ENCODE measurements around the gene LBX1. TPM values are rescaled to one million over a fixed set of nuclear protein-coding genes. Genes with fewer than 3 reads are reported as not detected.

The LBX1 gene, protein sequence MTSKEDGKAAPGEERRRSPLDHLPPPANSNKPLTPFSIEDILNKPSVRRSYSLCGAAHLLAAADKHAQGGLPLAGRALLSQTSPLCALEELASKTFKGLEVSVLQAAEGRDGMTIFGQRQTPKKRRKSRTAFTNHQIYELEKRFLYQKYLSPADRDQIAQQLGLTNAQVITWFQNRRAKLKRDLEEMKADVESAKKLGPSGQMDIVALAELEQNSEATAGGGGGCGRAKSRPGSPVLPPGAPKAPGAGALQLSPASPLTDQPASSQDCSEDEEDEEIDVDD
- 0.13 TPM for polyA plus RNA-seq (2013, experiment 1 of 4)
- polyA plus RNA-seq (2013, experiment 2 of 4) = 0.09 TPM
- polyA plus RNA-seq (2013, experiment 3 of 4) = 0.16 TPM
- polyA plus RNA-seq (2013, experiment 4 of 4) = 0.20 TPM

DNA sequence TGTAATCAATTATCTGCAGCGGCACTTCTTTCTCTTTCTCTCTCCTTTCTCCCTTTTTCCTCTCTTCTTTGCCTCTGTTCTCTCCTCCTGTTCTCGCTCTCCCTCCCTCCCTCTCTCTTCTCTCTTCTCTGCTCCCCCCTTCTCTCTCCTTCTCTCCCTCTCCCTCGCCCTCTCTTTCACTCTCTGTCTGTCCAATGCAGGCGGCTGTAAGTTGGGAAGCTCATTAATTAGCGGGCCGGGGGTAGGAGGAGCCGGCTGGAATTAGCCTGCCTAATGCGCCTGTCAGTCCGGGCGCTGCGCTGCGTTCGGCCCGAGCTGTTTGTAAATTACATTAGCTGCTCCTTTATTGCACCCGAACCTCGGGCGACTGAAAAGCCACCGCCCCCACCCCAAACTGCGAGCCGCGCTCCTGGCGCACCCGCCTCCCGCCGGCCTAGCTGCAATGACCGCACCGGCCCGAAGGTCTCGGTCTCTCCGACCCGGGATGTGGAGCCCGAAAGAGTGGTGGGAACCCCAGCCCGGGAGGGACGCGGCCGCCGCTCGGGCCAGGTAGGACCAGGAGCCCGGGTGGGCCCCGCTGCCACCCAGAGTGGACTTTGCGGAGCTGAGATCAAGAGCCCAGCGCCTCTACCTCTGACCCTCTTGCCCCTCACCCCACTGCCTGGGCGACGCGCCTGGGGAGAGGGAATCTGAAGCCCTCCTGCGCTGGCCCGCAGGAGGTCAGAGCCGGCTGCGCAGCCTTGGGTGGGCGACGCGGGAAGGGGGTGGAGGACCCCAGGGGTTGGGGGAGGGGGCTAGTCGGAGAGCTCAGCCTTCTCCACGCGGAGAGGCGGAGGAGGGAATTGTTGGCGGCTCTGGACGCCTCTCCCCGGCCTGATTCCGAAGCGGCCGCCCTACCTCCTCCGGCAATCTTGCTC, at the start of gene LBX1:
TSS of gene LBX1 (minus strand) at position 198 of the 917 bp plus-strand sequence. CDS start 648 bp downstream, outside the sequence.
- H3K4me3 ChIP-seq (ENCODE audit: insufficient read depth, low read depth, low read length) = no peak within 1 kb of the TSS
- no peak within 1 kb of the TSS for H3K27ac ChIP-seq (ENCODE audit: insufficient read depth, low read depth, low read length, poor library complexity, severe bottlenecking)
- 1% methylated on average over 63 of the region's 63 CpGs for WGBS, 2 experiments

DNA sequence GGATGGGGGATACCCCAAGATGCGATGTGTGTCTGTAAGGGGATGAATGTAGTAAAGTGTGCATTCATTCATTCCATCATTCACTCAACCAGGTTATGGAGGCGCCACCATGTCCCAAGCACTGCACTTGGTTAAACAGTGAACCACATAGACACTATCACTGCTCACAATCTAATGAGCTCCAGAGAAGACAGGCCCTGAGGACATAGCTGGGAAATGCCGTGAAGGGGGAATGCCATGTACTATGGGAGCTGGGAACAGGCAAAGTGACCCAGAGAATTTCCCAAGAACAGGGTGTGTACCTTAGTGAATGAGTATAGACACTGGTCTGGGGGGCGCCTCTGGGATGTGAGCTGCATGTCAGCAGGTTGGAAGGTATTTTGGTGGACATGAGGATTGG, 44.5 kb upstream of the LBX1 start:
- H3K4me1 ChIP-seq (ENCODE audit: control insufficient read depth, insufficient read depth, low read length) = no peaks in the 10 kb centered on the region
- WGBS, 2 experiments = 94 to 98% methylated on average over 3 of the region's 4 CpGs
- no peaks in the 10 kb centered on the region for H3K36me3 ChIP-seq (ENCODE audit: control insufficient read depth, insufficient read depth, low read length)
- H3K27me3 ChIP-seq (ENCODE audit: control insufficient read depth, insufficient read depth, low read length, poor library complexity, severe bottlenecking) = peaks cover 32% of the 10 kb centered on the region
- H3K27ac ChIP-seq (ENCODE audit: insufficient read depth, low read depth, low read length, poor library complexity, severe bottlenecking) = no peak overlapping the region
- H3K9me3 ChIP-seq (ENCODE audit: control insufficient read depth, low read length) = no peaks in the 10 kb centered on the region
- H3K4me3 ChIP-seq (ENCODE audit: insufficient read depth, low read depth, low read length) = no peak overlapping the region

More for the DNA sequence above, at the start of gene LBX1:
- Histone ChIP-seq H3K4me1 (ENCODE audit: control insufficient read depth, insufficient read depth, low read length) (peaks cover 34% of the 10 kb centered on the region), H3K9me3 (ENCODE audit: control insufficient read depth, low read length) (no peaks in the 10 kb centered on the region), H3K36me3 (ENCODE audit: control insufficient read depth, insufficient read depth, low read length) (no peaks in the 10 kb centered on the region), H3K27me3 (ENCODE audit: control insufficient read depth, insufficient read depth, low read length, poor library complexity, severe bottlenecking) (peaks cover 100% of the 10 kb centered on the region)

DNA sequence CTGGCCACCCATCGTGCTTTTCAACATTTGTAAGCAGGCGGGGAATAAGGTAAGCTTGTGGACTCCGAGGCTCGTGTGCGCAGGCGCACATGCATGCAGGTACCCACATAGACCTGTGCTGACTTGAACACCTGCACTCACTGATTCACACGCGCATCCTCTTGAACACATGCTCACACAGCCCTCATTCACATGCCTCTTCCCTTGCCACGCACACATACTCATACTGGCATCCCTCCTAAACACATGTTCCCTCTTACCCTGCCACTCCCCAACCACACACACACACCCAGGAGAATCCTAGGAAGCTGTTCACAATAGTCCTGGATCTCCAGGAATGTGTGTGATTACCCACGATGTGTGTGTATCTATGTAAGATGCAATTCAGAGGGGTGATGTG, 44.1 kb upstream of the LBX1 start:
- Histone ChIP-seq H3K27ac (ENCODE audit: insufficient read depth, low read depth, low read length, poor library complexity, severe bottlenecking) (no peak overlapping the region), H3K4me3 (ENCODE audit: insufficient read depth, low read depth, low read length) (no peak overlapping the region)
- WGBS, 2 experiments = 95% methylated on average over 10 of the region's 10 CpGs

DNA sequence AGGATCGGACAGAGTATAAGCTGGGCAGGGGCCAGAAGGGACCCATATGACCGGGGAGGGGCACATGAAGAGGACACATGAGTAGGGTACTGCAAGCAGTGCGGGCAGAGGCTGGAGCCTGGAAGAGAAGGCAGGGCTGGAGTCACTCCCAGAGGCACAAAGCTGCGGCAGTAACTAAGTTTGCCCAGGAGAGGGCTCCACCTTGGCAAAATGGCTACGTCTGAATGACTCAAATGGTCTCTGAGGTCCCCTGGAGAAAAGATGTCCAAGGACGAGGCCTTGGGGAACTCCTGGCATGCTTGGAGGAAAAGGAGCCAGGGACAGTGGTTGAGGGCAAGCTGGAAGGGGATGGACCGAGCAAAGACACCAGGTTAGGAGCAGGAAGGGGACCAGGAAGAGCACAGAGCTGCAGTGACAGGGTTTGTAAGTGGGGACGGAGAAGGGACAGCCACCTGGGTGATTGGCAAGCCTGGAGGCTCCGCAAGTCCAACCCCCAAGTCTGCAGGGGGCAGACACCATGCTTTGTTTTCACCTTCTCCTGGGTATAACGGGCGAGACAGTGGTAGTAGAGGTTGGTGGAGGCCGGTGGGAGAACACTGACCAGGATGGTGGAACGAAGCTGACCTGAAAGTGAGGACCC, 43.1 kb upstream of the LBX1 start:
- no peaks in the 10 kb centered on the region for H3K9me3 ChIP-seq (ENCODE audit: control insufficient read depth, low read length)
- no peak overlapping the region for H3K27ac ChIP-seq (ENCODE audit: insufficient read depth, low read depth, low read length, poor library complexity, severe bottlenecking)
- H3K4me3 ChIP-seq (ENCODE audit: insufficient read depth, low read depth, low read length) = no peak overlapping the region
- H3K36me3 ChIP-seq (ENCODE audit: control insufficient read depth, insufficient read depth, low read length) = no peaks in the 10 kb centered on the region
- no peaks in the 10 kb centered on the region for H3K4me1 ChIP-seq (ENCODE audit: control insufficient read depth, insufficient read depth, low read length)
- WGBS, 2 experiments = 36 to 41% methylated on average over 12 to 13 of the region's 13 CpGs
- H3K27me3 ChIP-seq (ENCODE audit: control insufficient read depth, insufficient read depth, low read length, poor library complexity, severe bottlenecking) = peaks cover 32% of the 10 kb centered on the region

More for the DNA sequence above, 44.1 kb upstream of the LBX1 start:
- no peaks in the 10 kb centered on the region for H3K9me3 ChIP-seq (ENCODE audit: control insufficient read depth, low read length)
- no peaks in the 10 kb centered on the region for H3K36me3 ChIP-seq (ENCODE audit: control insufficient read depth, insufficient read depth, low read length)
- H3K27me3 ChIP-seq (ENCODE audit: control insufficient read depth, insufficient read depth, low read length, poor library complexity, severe bottlenecking) = peaks cover 32% of the 10 kb centered on the region
- H3K4me1 ChIP-seq (ENCODE audit: control insufficient read depth, insufficient read depth, low read length) = no peaks in the 10 kb centered on the region

DNA sequence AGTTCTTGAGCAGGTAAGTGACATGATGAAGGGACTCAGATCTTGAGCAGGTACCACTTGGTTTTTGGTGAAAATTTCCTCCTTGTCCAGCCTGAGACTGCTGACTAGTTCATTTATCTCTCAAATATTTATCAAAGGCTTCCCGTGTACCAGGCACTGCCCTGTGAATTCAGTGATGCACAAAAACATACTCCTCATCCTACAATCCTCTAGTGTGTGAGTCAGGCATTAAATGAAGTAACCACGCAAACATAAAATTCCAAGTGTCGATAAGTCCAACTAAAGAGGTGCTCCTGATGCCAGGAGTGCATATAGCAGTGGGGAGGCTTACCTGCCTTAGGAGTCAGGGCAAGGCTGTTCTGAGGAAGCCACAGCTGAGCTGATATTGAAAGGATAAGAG, 41.5 kb upstream of the LBX1 start:
- Histone ChIP-seq H3K36me3 (ENCODE audit: control insufficient read depth, insufficient read depth, low read length) (no peaks in the 10 kb centered on the region), H3K27me3 (ENCODE audit: control insufficient read depth, insufficient read depth, low read length, poor library complexity, severe bottlenecking) (peaks cover 19% of the 10 kb centered on the region), H3K4me1 (ENCODE audit: control insufficient read depth, insufficient read depth, low read length) (peaks cover 8% of the 10 kb centered on the region), H3K9me3 (ENCODE audit: control insufficient read depth, low read length) (no peaks in the 10 kb centered on the region), H3K27ac (ENCODE audit: insufficient read depth, low read depth, low read length, poor library complexity, severe bottlenecking) (no peak overlapping the region), H3K4me3 (ENCODE audit: insufficient read depth, low read depth, low read length) (no peak overlapping the region)
- WGBS, 2 experiments = 95 to 96% methylated on average over 3 of the region's 3 CpGs

DNA sequence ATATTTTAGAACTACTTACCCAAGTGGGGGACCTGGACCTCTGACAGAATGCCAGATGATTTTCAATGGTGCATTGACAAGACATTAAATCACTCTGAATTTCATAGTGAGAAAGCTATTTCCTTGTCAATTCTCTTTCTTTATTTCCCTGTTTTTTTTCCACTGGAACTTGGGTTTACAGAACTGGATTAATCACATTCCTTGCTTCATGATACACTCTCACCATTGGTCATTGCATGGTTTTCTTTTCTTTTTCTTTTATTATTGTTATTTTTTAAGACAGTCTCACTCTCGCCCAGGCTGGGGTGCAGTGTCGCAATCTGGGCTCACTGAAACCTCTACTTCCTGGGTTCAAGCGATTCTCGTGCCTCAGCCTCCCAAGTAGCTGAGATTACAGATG, 38.5 kb upstream of the LBX1 start:
- H3K27ac ChIP-seq (ENCODE audit: insufficient read depth, low read depth, low read length, poor library complexity, severe bottlenecking) = no peak overlapping the region
- WGBS, 2 experiments = 91 to 95% methylated on average over 4 of the region's 4 CpGs
- H3K27me3 ChIP-seq (ENCODE audit: control insufficient read depth, insufficient read depth, low read length, poor library complexity, severe bottlenecking) = peaks cover 11% of the 10 kb centered on the region
- H3K9me3 ChIP-seq (ENCODE audit: control insufficient read depth, low read length) = no peaks in the 10 kb centered on the region
- H3K4me3 ChIP-seq (ENCODE audit: insufficient read depth, low read depth, low read length) = no peak overlapping the region
- peaks cover 27% of the 10 kb centered on the region for H3K4me1 ChIP-seq (ENCODE audit: control insufficient read depth, insufficient read depth, low read length)
- H3K36me3 ChIP-seq (ENCODE audit: control insufficient read depth, insufficient read depth, low read length) = no peaks in the 10 kb centered on the region

DNA sequence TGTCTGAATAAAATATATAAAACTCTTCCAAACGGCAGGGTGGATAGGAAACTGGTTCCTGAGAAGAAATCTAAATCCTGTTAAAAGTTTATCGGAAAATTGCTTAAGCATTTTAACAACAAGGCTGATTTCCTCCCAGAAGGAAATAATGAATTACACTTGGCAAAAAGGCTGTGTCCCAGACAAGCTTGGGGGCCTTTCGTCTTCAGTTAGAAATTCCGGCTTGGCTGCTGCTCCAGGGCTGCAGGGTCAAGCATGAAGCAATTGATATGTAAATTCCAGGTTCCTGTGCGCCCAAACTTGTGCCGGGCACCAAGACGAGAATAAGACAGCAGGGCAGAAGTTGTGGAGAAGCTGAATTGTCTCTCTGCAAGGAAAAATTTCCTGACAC, 38.0 kb upstream of the LBX1 start:
- Histone ChIP-seq H3K27ac (ENCODE audit: insufficient read depth, low read depth, low read length, poor library complexity, severe bottlenecking) (no peak overlapping the region), H3K27me3 (ENCODE audit: control insufficient read depth, insufficient read depth, low read length, poor library complexity, severe bottlenecking) (peaks cover 10% of the 10 kb centered on the region), H3K4me3 (ENCODE audit: insufficient read depth, low read depth, low read length) (no peak overlapping the region), H3K4me1 (ENCODE audit: control insufficient read depth, insufficient read depth, low read length) (peaks cover 31% of the 10 kb centered on the region), H3K9me3 (ENCODE audit: control insufficient read depth, low read length) (no peaks in the 10 kb centered on the region), H3K36me3 (ENCODE audit: control insufficient read depth, insufficient read depth, low read length) (no peaks in the 10 kb centered on the region)
- 31 to 33% methylated on average over 7 of the region's 7 CpGs for WGBS, 2 experiments

DNA sequence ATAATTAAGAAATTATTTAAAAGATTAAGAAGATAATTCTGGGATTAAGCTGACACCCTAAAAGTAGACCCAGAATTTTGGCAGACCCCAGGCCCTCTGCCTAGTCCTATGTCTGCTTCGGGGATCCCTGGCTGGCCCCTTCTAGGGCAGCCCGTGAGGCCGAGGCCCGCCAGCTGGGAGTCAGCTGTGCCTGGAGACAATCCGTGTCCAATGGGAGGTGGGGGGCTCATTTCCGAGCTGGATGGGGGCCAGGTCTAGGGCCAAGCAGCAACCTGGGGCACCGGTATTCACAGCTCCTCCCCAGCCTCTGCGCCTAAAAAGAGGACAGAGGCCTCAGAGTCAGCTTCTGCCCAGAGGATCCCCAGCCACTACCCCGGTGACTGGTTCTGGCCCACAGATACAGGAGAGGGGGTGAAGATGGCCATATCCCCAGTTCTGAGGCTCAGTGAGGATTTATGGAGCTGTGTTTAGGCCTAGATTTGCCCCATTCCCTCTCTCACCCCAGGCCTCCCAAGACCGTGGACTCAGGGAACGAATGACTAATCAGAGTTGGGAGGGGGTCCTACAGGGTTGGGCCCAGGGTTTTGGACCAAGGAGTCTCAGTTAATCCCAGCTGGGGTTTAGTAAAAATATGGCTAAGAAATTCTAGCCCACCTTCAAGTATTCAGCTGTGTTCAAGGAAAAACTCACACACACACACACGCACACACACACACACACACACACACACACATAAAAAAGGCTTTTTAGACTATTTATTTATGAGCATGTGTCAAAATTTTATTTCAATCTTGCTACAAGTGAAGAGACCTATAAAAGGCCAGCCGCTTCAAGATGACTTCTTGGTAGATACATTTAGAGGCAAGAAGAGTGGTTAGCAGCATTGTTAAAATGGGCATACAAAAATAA, 37.4 kb upstream of the LBX1 start:
- H3K27ac ChIP-seq (ENCODE audit: insufficient read depth, low read depth, low read length, poor library complexity, severe bottlenecking) = no peak overlapping the region
- H3K9me3 ChIP-seq (ENCODE audit: control insufficient read depth, low read length) = no peaks in the 10 kb centered on the region
- WGBS, 2 experiments = 70 to 74% methylated on average over 12 of the region's 13 CpGs
- H3K4me3 ChIP-seq (ENCODE audit: insufficient read depth, low read depth, low read length) = no peak overlapping the region
- H3K36me3 ChIP-seq (ENCODE audit: control insufficient read depth, insufficient read depth, low read length) = no peaks in the 10 kb centered on the region
- H3K27me3 ChIP-seq (ENCODE audit: control insufficient read depth, insufficient read depth, low read length, poor library complexity, severe bottlenecking) = peaks cover 10% of the 10 kb centered on the region
- H3K4me1 ChIP-seq (ENCODE audit: control insufficient read depth, insufficient read depth, low read length) = peaks cover 32% of the 10 kb centered on the region

DNA sequence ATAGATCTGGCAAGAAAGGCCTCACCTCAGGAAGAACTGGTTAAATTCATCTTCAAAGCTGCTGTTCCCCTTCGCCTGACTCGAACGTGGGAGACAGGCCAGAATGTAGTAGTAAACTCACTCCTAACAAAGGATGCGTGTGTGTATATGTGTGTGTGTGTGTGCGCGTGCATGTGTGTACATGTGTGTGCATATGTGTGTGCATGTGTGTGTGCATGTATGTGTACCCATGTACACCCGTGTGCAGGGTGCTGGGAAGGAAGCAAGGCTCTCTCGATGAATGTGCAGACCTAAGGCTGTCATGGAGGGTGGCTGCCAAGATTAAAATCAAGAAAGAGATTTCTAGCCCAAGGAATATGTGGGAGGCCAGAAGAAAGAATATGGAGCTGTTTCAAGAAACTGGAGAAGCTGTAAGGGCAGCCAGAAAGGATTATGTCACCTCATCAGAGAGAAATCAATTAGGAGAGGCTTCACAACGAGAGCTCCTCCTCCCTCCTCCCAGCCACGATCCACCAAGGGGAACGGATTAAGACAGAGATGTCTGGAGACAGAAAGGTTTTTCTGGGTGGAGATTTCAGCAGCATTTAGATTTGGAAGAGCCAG, 34.0 kb upstream of the LBX1 start:
- Histone ChIP-seq H3K27ac (ENCODE audit: insufficient read depth, low read depth, low read length, poor library complexity, severe bottlenecking) (no peak overlapping the region), H3K27me3 (ENCODE audit: control insufficient read depth, insufficient read depth, low read length, poor library complexity, severe bottlenecking) (peaks cover 23% of the 10 kb centered on the region), H3K9me3 (ENCODE audit: control insufficient read depth, low read length) (peaks cover 1% of the 10 kb centered on the region), H3K36me3 (ENCODE audit: control insufficient read depth, insufficient read depth, low read length) (no peaks in the 10 kb centered on the region), H3K4me1 (ENCODE audit: control insufficient read depth, insufficient read depth, low read length) (peaks cover 50% of the 10 kb centered on the region), H3K4me3 (ENCODE audit: insufficient read depth, low read depth, low read length) (no peak overlapping the region)
- WGBS, 2 experiments = 68 to 73% methylated on average over 10 to 11 of the region's 11 CpGs
